ENCODE data around the gene PTCSC3.

The PTCSC3 gene

GRCh38 chr14:36176524-36176923 lies at the start of gene PTCSC3:
Gene PTCSC3, minus strand, starts transcription at chr14:36176722.
- no peak for DNase-seq (ENCODE audit: low read depth)

- no peak for DNase-seq (ENCODE audit: low read depth)
Observed at GRCh38 chr14:36226164-36226563, 49.6 kb upstream of the PTCSC3 start.

DNA sequence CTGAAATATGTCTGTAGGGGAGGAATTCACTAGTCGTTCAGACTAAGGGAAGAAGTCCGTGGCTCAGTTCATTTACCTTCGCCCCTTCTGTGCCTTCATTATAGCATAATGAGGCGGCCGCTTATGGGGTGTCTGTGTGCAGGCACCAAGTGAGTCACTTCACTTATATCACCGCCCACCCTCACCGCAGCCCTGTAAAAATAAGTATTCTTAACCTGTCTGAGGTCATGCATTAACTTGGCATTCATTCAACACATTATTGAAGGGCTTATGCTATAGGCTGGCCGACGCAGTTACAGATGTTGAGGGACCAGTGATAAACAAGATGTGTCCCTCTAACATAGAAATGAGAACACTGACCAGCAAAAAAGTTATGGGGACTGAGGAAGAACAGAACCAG lies 47.7 kb upstream of the PTCSC3 start:
- no peak for DNase-seq (ENCODE audit: low read depth)

DNA sequence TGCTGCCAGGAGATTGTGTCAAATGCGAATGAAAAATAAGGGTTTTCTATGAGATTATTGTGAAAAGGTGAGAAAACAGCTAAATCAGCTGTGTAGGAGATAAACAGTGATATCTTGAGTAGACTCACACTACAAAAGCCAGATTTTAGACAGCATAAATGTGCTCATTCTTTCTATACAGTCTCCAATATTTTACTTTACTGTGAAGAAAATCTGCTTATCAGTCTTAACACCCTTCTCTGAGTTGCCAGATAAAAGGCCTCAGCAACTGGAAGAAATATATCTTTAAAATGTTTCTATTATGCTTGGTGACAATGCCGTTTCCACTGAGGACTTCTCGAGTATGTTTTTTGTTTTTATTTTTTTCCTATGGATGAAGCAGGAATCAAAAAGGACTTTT lies 47.0 kb upstream of the PTCSC3 start:
- DNase-seq (ENCODE audit: low read depth) = no peak

GRCh38 chr14:36222952-36223468 lies 46.5 kb upstream of the PTCSC3 start:
- no peak for DNase-seq (ENCODE audit: low read depth)

- DNase-seq (ENCODE audit: low read depth) = no peak
Observed at GRCh38 chr14:36222337-36222736, 45.8 kb upstream of the PTCSC3 start.

DNA sequence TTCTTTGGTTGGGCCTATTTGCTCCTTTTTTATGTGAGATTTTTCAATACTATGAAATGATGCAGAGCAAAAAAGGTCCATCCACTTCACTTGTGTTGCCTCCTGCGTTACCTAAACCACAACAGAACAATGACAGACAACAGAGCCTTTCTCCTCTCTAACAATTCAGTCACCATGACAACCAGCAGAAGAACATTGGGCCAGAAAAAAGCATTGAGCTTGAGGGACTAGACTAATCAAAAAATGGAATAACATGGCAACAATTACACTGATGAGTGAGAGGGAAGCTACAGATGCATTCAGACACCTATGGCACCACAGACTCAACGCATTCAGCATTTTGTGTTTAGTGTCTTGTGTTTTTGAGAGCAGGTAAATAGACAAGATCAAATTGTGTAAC lies 44.6 kb upstream of the PTCSC3 start:
- no peak for DNase-seq (ENCODE audit: low read depth)

- DNase-seq (ENCODE audit: low read depth) = no peak
Observed at GRCh38 chr14:36217732-36218131, 41.2 kb upstream of the PTCSC3 start.

- DNase-seq (ENCODE audit: low read depth) = no peak
Observed at GRCh38 chr14:36217027-36217426, 40.5 kb upstream of the PTCSC3 start.

DNA sequence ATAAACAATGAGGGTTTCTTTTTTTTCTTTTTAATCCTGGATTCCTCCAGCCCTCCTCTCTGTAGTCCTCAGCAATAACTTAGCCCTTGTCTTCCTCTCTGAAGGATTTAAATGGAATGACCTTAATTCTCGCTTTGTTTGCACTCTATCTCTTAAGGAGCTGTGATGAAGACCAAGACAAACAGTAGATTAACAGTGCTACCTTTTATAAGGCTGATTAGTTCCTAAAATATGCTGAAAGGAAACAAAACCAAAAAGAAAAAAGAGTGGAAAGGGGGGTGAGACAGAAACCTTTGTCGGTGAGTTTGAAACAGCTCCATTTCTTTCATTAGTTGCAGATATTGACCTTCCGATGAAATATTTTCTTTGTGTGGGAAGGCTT lies 38.7 kb upstream of the PTCSC3 start:
- DNase-seq (ENCODE audit: low read depth) = no peak

DNA sequence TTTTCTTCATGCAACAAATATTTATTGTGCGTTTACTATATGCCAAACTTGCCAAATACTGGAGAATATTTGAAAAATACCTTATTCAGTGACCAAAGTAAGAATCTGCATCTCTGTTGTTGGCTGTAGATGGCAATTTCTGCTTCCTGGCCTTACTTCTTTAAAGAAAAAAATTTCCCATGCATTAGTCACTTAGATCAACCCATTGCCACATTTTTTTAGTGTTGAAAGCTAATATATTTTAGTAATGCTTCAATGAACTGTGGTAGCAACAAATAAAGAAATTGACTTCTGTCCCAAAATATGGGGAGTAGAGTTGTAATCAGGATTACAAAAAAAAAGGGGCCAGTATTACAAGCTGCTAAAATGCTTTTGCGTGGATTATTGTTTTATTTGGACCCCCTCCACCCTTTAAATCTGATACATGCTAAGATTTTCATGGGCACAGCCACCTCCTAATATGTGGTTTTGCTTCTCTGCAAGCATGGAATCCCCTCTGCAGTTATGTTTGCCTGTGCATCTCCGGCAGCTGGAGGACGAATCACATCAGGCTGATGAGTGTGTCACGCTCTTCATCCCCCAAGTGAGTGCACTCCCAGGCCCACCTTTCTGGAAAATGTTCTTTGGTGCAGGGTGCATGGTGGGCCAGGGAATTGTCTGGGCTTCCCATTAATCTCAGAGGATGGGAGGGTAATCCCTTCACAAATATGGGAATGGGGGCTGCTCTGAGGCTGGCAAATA lies 38.1 kb upstream of the PTCSC3 start:
- DNase-seq (ENCODE audit: low read depth) = no peak

DNA sequence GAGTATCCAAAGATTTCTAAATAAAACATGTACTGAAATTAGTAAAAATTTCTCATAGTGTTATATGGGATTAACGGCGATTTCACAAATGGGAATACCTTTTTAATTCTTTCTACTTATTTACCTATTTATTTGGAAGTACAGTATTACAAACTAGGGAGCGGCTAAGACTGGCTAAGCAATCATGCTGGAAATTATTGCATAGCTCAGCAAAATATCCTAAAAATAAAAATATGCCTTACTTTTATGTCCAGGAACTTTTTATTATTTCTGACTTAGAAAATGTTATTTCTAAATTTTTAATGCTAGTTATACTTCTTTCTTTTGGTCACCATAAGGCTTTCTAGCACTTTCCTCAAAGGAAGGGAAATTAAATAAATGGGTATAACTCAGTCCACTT lies 36.5 kb upstream of the PTCSC3 start:
- no peak for DNase-seq (ENCODE audit: low read depth)

- no peak for DNase-seq (ENCODE audit: low read depth)
Observed at GRCh38 chr14:36212577-36212976, 36.1 kb upstream of the PTCSC3 start.

DNA sequence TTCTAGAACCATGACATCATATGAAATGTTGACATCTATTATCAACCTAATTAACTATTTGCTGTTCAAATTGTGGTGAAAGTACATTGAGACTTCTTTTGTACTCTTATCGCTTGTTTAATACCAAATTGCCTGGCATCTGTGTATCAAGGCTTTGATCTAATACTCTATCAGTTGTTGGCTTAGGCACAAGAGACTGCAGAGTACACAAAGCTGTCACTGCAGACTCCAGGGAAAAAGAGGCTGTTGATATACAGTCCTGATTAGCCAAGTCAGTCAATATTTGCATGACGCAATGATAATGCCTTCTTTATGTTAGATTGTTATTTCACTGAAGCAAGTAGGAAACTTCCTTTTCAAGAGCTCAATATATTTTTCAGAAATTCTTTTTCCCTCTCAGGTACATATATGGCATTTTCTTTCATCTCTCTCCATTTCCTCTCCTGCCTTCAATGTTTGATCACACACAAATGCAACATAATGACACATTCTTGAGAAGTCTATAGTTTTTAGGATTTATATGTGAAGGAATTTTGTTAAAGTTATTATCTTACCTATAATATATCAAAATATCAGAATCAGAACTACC lies 32.3 kb upstream of the PTCSC3 start:
- no peak for DNase-seq (ENCODE audit: low read depth)

GRCh38 chr14:36207500-36207899 lies 31.0 kb upstream of the PTCSC3 start:
- DNase-seq (ENCODE audit: low read depth) = no peak

DNA sequence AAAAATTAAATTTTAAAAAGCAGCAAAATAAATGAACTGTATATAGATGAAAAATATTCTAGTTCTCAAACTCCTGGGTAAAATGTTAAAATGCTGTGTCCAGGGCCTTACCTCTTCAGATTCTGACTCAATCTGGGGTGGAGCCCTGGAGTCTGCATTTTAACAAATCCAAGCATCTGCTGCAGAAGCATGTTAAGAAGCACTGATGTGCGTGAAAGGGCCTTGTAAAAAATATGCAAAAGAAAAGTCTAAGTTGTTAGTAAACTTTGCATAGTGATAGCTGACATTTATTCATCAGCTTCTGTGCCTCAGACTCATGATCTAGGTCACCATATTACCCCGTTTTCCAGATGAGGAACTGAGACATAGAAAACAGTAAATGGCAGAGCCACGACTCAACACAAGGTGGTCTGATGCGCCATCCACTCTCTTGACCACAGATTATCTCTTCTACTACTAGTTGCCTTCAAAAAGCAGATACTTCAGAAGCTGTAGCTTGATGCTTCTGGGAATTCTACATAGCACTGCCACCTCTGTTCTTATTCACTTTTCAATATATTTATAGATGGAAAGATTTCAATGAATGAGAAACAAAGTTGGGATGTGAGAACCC lies 28.0 kb upstream of the PTCSC3 start:
- no peak for DNase-seq (ENCODE audit: low read depth)

- DNase-seq (ENCODE audit: low read depth) = no peak
Observed at GRCh38 chr14:36198378-36198777, 21.9 kb upstream of the PTCSC3 start.

DNA sequence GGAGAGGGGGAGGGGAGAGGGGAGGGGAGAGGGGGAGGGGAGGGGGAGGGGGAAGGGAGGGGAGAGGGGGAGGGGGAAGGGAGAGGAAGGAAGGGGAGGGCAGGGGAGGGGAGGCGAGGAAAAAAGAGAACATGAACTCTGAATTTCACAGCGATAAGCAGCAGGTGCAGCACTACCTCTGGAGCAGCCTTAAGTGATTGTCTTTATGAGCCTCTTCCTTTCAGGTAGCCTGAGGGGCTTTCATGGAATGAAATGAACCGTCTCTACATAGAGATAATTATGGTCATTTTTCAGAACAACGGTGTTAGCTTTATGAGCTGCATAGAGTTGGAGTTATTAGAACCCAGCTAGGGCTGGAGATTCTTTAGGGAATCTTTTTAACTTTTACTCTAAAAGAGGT lies 18.1 kb upstream of the PTCSC3 start:
- DNase-seq (ENCODE audit: low read depth) = no peak

- DNase-seq (ENCODE audit: low read depth) = no peak
Observed at GRCh38 chr14:36192530-36192929, 16.0 kb upstream of the PTCSC3 start.

DNA sequence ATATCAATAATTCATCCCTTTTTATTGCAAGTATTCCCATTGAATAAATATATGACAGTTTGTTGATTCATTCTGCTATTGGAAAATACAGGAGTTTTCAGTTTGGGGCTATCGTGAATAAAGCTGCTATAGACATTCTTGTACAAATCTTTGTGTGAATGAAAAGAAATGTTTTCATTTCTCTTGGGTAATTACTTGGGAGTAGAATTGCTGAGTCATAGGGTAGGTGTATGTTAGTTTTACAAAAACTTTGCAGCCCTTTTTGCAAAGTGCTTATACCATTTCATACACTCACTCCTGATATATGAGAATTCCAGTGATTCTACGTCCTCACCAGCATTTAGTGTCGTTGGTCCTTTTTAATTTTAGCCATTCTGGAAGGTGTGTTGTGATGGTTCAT lies 6.9 kb upstream of the PTCSC3 start:
- no peak for DNase-seq (ENCODE audit: low read depth)

DNA sequence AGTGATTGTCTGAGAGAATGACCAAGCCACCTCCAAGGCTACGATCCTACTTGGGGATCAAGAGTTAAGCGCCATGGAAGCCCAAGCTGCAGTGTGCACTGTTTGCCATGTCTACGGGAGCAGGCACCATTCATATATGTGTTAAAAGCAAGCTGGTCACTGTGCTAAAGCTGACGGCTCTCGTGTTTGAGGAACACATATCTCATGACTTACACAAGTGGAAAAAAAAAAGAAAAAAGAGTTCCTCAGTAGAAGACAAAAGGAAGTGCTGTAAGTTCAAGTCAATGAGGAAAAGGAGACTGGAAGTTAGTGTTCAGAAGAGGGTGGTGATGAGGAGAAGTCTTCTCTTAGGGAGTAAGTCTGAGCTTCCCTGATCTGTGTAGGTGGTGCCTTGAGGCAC lies 4.9 kb upstream of the PTCSC3 start:
- no peak for DNase-seq (ENCODE audit: low read depth)

DNA sequence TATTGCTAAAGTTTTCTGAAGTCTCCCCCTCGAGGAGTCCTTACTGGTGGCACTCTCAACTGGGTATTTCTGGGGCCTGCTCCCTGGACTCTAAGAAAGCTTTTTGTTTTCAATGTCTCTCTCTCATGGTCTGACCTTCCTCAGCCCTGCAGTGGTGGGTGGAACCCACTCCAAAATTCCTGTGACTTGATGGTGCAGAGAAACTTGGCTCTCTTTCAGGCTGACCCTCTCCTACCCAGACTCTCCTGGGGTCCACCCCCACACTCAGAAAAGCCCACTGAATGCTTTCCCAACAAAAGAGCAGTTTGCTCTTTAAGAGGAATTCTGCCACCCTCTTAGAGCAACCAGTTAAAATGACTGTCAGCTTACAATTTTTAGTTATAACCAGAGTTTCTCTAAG lies 967 bp upstream of the PTCSC3 start:
- DNase-seq (ENCODE audit: low read depth) = no peak

DNA sequence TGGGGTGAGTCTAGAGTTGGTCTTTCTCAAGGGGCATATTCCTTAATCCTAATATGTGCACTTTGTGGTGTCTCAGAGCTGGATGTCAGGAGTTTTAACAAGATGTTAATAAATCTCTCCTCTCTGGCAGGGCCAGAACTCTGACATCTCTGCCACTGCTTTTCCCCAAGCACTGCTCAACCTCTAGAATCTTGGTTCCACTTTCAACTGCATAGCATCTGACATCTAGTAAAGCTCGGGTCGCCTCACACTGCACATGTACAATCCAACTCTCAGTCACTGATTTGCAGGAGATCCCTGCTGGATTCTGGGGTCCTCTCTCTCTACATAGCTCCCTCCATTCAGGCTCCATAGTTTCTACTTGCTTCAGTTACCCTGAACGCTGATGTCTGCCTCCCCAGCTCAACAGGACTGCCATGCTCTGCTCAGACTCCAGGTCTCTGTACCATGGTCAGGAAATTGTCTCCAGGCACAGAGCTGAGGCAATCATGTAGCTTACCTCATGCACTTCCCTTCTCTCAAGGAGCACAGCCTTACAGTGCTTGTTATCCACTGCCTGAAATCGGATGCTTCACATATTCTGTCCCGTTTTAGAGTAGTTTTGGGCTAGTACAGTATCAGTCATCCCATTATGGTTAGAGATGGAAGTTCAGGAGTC lies 1.6 kb downstream of the PTCSC3 start:
- DNase-seq (ENCODE audit: low read depth) = no peak
